CD14-positive monocyte (primary cell): ENCODE measurements around the gene CAMK2N2. TPM values are rescaled to one million over a fixed set of nuclear protein-coding genes. Genes with fewer than 3 reads are reported as not detected.

Source experiments
- DNase-seq, 3 donors: peaks; one replicate each; pipeline ENCODE4 v3.0.0-alpha.2; 2011 to 2022
- H2AFZ ChIP-seq: 2 replicates; pipeline ENCODE4 v1.6.0; 2012; ENCODE audit warnings: mild to moderate bottlenecking, low read depth, low read length, inconsistent platforms; ENCODE audit not compliant: insufficient read depth, poor library complexity, severe bottlenecking
- H3K27ac ChIP-seq, 2 donors: 1 replicate in 1 of 2; 2 replicates in 1 of 2; pipeline ENCODE4 v1.5.1; 2012 to 2013; ENCODE audit warnings: low read length in 2 of 2, control low read depth in 1 of 2, inconsistent platforms in 1 of 2, low read depth in 1 of 2, mild to moderate bottlenecking in 1 of 2
- H3K27me3 ChIP-seq, 2 donors: one replicate each; pipeline versions ENCODE4 v1.6.0 to v1.6.1; 2011 to 2013; ENCODE audit warnings: low read length in 2 of 2; ENCODE audit not compliant: control insufficient read depth in 2 of 2, insufficient read depth in 2 of 2
- H3K36me3 ChIP-seq, 2 donors: replicated peaks in 1 of 2; 1 replicate in 1 of 2; 2 replicates in 1 of 2; pipeline versions ENCODE4 v1.5.1 to v1.6.1; 2012 to 2013; ENCODE audit warnings: low read length in 2 of 2, control low read depth in 1 of 2, inconsistent platforms in 1 of 2, mild to moderate bottlenecking in 1 of 2; ENCODE audit not compliant: insufficient read depth in 2 of 2, control insufficient read depth in 1 of 2
- H3K4me1 ChIP-seq, 2 donors: 1 replicate in 1 of 2; 2 replicates in 1 of 2; pipeline versions ENCODE4 v1.5.1 to v1.6.1; 2012 to 2013; ENCODE audit warnings: low read length in 2 of 2, control low read depth in 1 of 2, inconsistent platforms in 1 of 2, mild to moderate bottlenecking in 1 of 2, moderate library complexity in 1 of 2; ENCODE audit not compliant: insufficient read depth in 2 of 2, control insufficient read depth in 1 of 2
- H3K4me2 ChIP-seq: replicated peaks from 2 replicates; pipeline ENCODE3; 2012; ENCODE audit warnings: low read length, moderate library complexity, mild to moderate bottlenecking; ENCODE audit not compliant: poor library complexity, severe bottlenecking; ENCODE audit errors: extremely low read depth
- H3K4me3 ChIP-seq, 3 experiments: fragments of 200-600 bp in 1 of 3; sonication (generic) in 1 of 3; replicated peaks in 1 of 3; 1 replicate in 2 of 3; 2 replicates in 1 of 3; pipeline ENCODE4 v1.5.1; 2011 to 2013; ENCODE audit warnings: low read length in 3 of 3, mild to moderate bottlenecking in 3 of 3, control low read depth in 2 of 3, low read depth in 2 of 3, inconsistent platforms in 1 of 3, moderate library complexity in 1 of 3
- H3K79me2 ChIP-seq: 2 replicates; pipeline ENCODE4 v1.6.0; 2012; ENCODE audit warnings: mild to moderate bottlenecking, control low read depth, inconsistent platforms, low read length, moderate library complexity; ENCODE audit not compliant: insufficient read depth
- H3K9ac ChIP-seq: 2 replicates; pipeline ENCODE4 v1.6.0; 2017; ENCODE audit warnings: low read length, mild to moderate bottlenecking; ENCODE audit not compliant: insufficient read depth, poor library complexity, severe bottlenecking
- H3K9me3 ChIP-seq, 2 donors: replicated peaks in 1 of 2; 1 replicate in 1 of 2; 2 replicates in 1 of 2; pipeline versions ENCODE4 v1.5.1 to v1.6.1; 2012 to 2013; ENCODE audit warnings: low read length in 2 of 2, control low read depth in 1 of 2; ENCODE audit not compliant: control insufficient read depth in 1 of 2, insufficient read depth in 1 of 2
- H4K20me1 ChIP-seq: 2 replicates; pipeline ENCODE4 v1.6.0; 2012; ENCODE audit warnings: mild to moderate bottlenecking, low read length, control low read depth, moderate library complexity; ENCODE audit not compliant: insufficient read depth
- H3K27ac Mint-ChIP-seq, 7 donors: one replicate each; pipeline ENCODE4 v1.8.0; 2020; ENCODE audit warnings: mild to moderate bottlenecking in 7 of 7, mixed read lengths in 7 of 7, moderate library complexity in 6 of 7, inconsistent platforms in 2 of 7
- H3K27me3 Mint-ChIP-seq, 3 donors: one replicate each; pipeline ENCODE4 v1.8.0; 2021 to 2022; ENCODE audit warnings: low read depth in 3 of 3, mild to moderate bottlenecking in 3 of 3, mixed read lengths in 3 of 3, moderate library complexity in 3 of 3, inconsistent platforms in 1 of 3
- H3K36me3 Mint-ChIP-seq, 2 donors: one replicate each; pipeline ENCODE4 v1.8.0; 2020; ENCODE audit warnings: mixed read lengths in 2 of 2, inconsistent platforms in 1 of 2, mild to moderate bottlenecking in 1 of 2
- H3K4me1 Mint-ChIP-seq: one replicate; pipeline ENCODE4 v1.8.0; 2020; ENCODE audit warnings: mild to moderate bottlenecking, mixed read lengths
- H3K4me3 Mint-ChIP-seq, 2 donors: one replicate each; pipeline ENCODE4 v1.8.0; 2020; ENCODE audit warnings: mild to moderate bottlenecking in 2 of 2, mixed read lengths in 2 of 2, moderate library complexity in 1 of 2
- H3K9me3 Mint-ChIP-seq, 7 donors: one replicate each; pipeline ENCODE4 v1.8.0; 2020 to 2022; ENCODE audit warnings: mixed read lengths in 7 of 7, mild to moderate bottlenecking in 6 of 7, moderate library complexity in 6 of 7, inconsistent platforms in 2 of 7
- CTCF ChIP-seq: fragments of 200-600 bp; IDR thresholded peaks from one replicate; pipeline ENCODE4 v1.8.0; 2022; ENCODE audit warnings: antibody characterized with exemption, mild to moderate bottlenecking
- WGBS: methylation state at CpG from one replicate; pipeline ENCODE4 v1.1.5; 2013; ENCODE audit warnings: missing lambda C conversion rate; ENCODE audit not compliant: insufficient coverage; 5-methylcytosine and 5-hydroxymethylcytosine counted together
- intact Hi-C, 2 donors: fragments of 100-400 bp; cut with micrococcal nuclease; formaldehyde crosslinking; loops; one replicate each; pipeline versions ENCODE4 v1.15.0 to v1.15.1; 2023
- polyA plus RNA-seq, 3 donors: library from polyadenylated mRNA; depleted of rRNA in 1 of 3; unstranded in 2 of 3; stranded (reverse) in 1 of 3; fragments of 300-500 nt in 2 of 3; fragments of >200 nt in 1 of 3; fragmentation: Illumina TruSeq in 2 of 3; gene quantifications; 1 replicate in 2 of 3; 2 replicates in 1 of 3; pipeline ENCODE4 v1.2.3, GENCODE V29; 2012 to 2021

CAMK2N2 gene
- polyA plus RNA-seq, 3 donors: not detected

DNA sequence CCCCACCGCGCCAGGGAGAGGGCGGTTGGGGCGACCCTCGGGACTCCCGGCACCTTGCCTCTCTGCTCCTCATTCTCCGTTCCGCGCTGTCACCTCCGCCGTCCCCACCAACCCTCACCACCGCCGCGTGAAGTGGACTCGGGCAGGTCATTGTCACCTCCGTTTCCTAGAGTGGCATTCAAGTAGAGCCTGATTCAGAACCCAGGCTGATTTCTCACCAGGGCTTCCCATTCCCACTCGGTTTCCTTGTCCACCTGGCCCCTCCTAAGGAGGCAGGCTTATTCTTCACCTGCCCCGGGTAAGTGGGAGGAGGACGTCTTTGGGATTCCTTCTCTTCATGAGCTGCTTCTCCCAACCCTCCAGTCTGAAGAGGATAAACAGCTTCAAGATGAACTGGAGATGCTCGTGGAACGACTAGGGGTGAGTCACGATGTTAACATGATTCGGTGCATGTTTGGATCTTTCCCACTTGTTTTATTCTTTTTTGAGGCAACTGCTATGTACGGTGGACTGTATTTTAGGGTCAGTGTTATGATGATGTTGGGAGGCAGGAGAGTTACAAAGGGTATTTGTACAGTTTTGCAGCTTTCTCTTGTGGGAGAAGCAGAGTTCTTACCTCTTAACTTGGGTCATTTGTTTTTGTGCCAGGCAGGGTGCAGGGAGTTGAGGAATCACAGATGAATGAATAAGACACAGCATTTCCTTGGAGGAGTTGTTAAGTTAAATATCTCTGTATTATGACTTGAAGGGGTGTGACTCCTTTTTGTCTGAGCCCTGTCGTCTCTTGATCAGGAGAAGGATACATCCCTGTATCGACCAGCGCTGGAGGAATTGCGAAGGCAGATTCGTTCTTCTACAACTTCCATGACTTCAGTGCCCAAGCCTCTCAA, 38.4 kb upstream of the CAMK2N2 start:
- intact Hi-C loops: loop anchor here (2.0 to 5.0 kb wide), 5 partner anchors 15 to 127 kb away; partner anchors contain the start of genes AP2M1 (in 2 of the 2), ALG3 (in 1 of the 2), EEF1AKMT4 (in 1 of the 2) and EIF4G1 (in 1 of the 2)
- 19% methylated on average over 25 of the region's 29 CpGs for WGBS
- peak overlapping the region; percentile 92 for H3K4me2 ChIP-seq
- H3K27ac ChIP-seq: peak overlapping the region; percentile 34 to 71
- peaks cover 10% of the 10 kb centered on the region for H4K20me1 ChIP-seq
- peak overlapping the region; percentile 91 to 97 for H3K4me3 Mint-ChIP-seq
- DNase-seq: no peak
- peak overlapping the region; percentile 76 for H2AFZ ChIP-seq
- H3K36me3 Mint-ChIP-seq: peaks cover 44 to 46% of the 10 kb centered on the region in 2 donors
- peaks cover 0 to 3% (median 0%) of the 10 kb centered on the region in 3 donors for H3K27me3 Mint-ChIP-seq
- peak overlapping the region; percentile 82 to 90 (median 83) for H3K4me3 ChIP-seq
- no peak for TF ChIP-seq CTCF
- peaks cover 21% of the 10 kb centered on the region for H3K4me1 Mint-ChIP-seq
- no peaks in the 10 kb centered on the region for H3K27me3 ChIP-seq
- peaks cover 16 to 19% of the 10 kb centered on the region in 2 donors for H3K4me1 ChIP-seq
- no peaks in the 10 kb centered on the region for H3K9me3 ChIP-seq
- H3K9ac ChIP-seq: peak overlapping the region; percentile 79
- peak overlapping the region; percentile 68 to 95 (median 91) for H3K27ac Mint-ChIP-seq
- H3K79me2 ChIP-seq: peaks cover 29% of the 10 kb centered on the region
- H3K9me3 Mint-ChIP-seq: no peaks in the 10 kb centered on the region
- H3K36me3 ChIP-seq: peaks cover 42 to 47% of the 10 kb centered on the region in 2 donors

DNA sequence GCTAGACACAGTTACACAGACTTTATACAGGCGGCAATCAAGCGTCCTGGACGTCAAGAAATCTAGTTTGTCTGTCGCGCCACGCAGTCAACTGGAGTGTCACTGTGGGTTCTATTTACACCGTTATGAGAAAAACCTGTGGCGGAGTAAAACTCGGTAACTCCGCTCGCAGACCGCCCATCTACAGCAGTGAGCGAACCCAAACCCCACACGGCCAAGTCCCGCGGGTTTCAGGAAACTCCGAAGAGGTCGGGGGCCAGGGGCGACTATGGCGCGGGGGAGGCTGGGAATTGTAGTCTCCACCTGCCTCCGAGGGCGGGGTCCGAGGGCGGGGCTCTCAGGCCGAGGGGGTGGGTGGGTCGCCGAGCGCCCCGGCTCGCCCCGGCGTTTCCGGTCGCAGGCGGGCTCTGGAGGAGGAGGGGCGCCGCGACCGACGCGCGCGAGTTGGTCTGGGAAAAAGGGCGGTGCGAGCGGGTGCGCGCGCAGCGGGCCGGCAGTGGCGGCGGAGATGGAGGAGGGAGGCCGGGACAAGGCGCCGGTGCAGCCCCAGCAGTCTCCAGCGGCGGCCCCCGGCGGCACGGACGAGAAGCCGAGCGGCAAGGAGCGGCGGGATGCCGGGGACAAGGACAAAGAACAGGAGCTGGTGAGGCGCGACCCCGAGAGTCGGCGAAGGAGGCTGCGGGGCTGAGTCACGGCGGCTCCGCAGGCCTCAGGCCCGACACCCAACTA, 37.6 kb upstream of the CAMK2N2 start, which contains the start of gene PSMD2:
Gene PSMD2 (plus strand): TSS at position 483 of the 729 bp plus-strand sequence. CDS start 26 bp downstream, at position 509.
- peak within 1 kb of the TSS; percentile 78 for H2AFZ ChIP-seq
- peak within 1 kb of the TSS; percentile 82 to 90 (median 83) for H3K4me3 ChIP-seq
- peaks cover 21% of the 10 kb centered on the region for H3K4me1 Mint-ChIP-seq
- intact Hi-C loops: loop anchor here (2.0 to 5.0 kb wide), 4 partner anchors 16 to 127 kb away; partner anchors contain the start of genes ALG3 (in 1 of the 2), AP2M1 (in 1 of the 2), EEF1AKMT4 (in 1 of the 2) and EIF4G1 (in 1 of the 2)
- peak within 1 kb of the TSS; percentile 79 for H3K9ac ChIP-seq
- under 1% methylated on average over 75 of the region's 78 CpGs for WGBS
- H3K9me3 Mint-ChIP-seq: no peaks in the 10 kb centered on the region
- peak within 1 kb of the TSS; percentile 53 to 71 for H3K27ac ChIP-seq
- peaks cover 0 to 3% (median 0%) of the 10 kb centered on the region in 3 donors for H3K27me3 Mint-ChIP-seq
- peak within 1 kb of the TSS; percentile 86 to 95 (median 91) for H3K27ac Mint-ChIP-seq
- no peaks in the 10 kb centered on the region for H3K9me3 ChIP-seq
- peaks cover 29% of the 10 kb centered on the region for H3K79me2 ChIP-seq
- peak within 1 kb of the TSS; percentile 91 to 97 for H3K4me3 Mint-ChIP-seq
- H3K36me3 Mint-ChIP-seq: peaks cover 36 to 38% of the 10 kb centered on the region in 2 donors
- peaks cover 10% of the 10 kb centered on the region for H4K20me1 ChIP-seq
- no peak for TF ChIP-seq CTCF
- peak within 1 kb of the TSS; percentile 92 for H3K4me2 ChIP-seq
- peaks cover 16 to 19% of the 10 kb centered on the region in 2 donors for H3K4me1 ChIP-seq
- peak; percentile 94 to 95 (median 95) for DNase-seq
- peaks cover 34 to 39% of the 10 kb centered on the region in 2 donors for H3K36me3 ChIP-seq
- H3K27me3 ChIP-seq: no peaks in the 10 kb centered on the region
